Epithelial cell of esophagus (primary cell): ENCODE results near the gene ANO4.
A peak's percentile ranks its signal among the peaks of the same experiment; 100 is the strongest.
"Not testable (repeated sequence)": the region's sequence is repeated elsewhere in the genome, so short reads cannot be mapped to it uniquely, and the experiment has no call there.

Experiments used
- DNase-seq: peaks from one replicate; pipeline ENCODE4 v3.0.0; 2010; ENCODE audit warnings: low read depth
- H3K4me3 ChIP-seq: 2 replicates; pipeline ENCODE4 v1.5.1; 2011; ENCODE audit warnings: mild to moderate bottlenecking, low read length, control low read depth
- CTCF ChIP-seq: IDR thresholded peaks from 2 replicates; pipeline ENCODE4 v1.5.1; 2011; ENCODE audit warnings: low read depth, mild to moderate bottlenecking, low read length, control low read depth, inconsistent platforms; ENCODE audit not compliant: insufficient read depth; ENCODE audit errors: missing control alignments

Gene ANO4

GRCh38 chr12:101055940-101056339 is 261.4 kb downstream of the ANO4 start:
- no peak for TF ChIP-seq CTCF
- no peak for DNase-seq
- H3K4me3 ChIP-seq: no peak overlapping the region

- DNase-seq, H3K4me3 ChIP-seq: not testable (repeated sequence)
Observed at GRCh38 chr12:101062508-101062907, 267.9 kb downstream of the ANO4 start.

- TF ChIP-seq CTCF: no peak
Observed at GRCh38 chr12:101064721-101065120, 270.1 kb downstream of the ANO4 start.

GRCh38 chr12:101066489-101066888 is 271.9 kb downstream of the ANO4 start:
- no peak for DNase-seq
- no peak for TF ChIP-seq CTCF
- H3K4me3 ChIP-seq: no peak overlapping the region

More at GRCh38 chr12:101064721-101065120, 270.1 kb downstream of the ANO4 start:
- H3K4me3 ChIP-seq: no peak overlapping the region
- DNase-seq: peak; percentile 89

GRCh38 chr12:101068402-101068801 is 273.8 kb downstream of the ANO4 start:
- no peak for DNase-seq
- H3K4me3 ChIP-seq: no peak overlapping the region
- TF ChIP-seq CTCF: no peak

- no peak for DNase-seq
- no peak for TF ChIP-seq CTCF
- H3K4me3 ChIP-seq: no peak overlapping the region
Observed at GRCh38 chr12:101068836-101069235, 274.3 kb downstream of the ANO4 start.

- no peak overlapping the region for H3K4me3 ChIP-seq
- TF ChIP-seq CTCF: no peak
- no peak for DNase-seq
Observed at GRCh38 chr12:101074940-101075680, 280.5 kb downstream of the ANO4 start.
